K562 (cell line): ENCODE measurements around the gene IGLON5. TPM values are rescaled to one million over a fixed set of nuclear protein-coding genes. Genes with fewer than 3 reads are reported as not detected.

Experiments
- ZC3H11A ChIP-seq: IDR thresholded peaks from 2 replicates; pipeline ENCODE4 v1.6.1; 2012; ENCODE audit warnings: low read depth, low read length, improper control_type of control experiment
- ZNF197 ChIP-seq: fragments of 200-800 bp; sonication (Bioruptor generic); IDR thresholded peaks from 2 replicates; pipeline ENCODE4 v1.6.1; 2016; ENCODE audit warnings: low read depth, missing genetic modification characterization, missing compliant biosample characterization
- ZNF354B ChIP-seq: fragments of 250-450 bp; sonication (Bioruptor Pico); IDR thresholded peaks from 2 replicates; pipeline ENCODE4 v1.4.0; 2020
- polyA plus RNA-seq, 8 experiments: library from polyadenylated mRNA; depleted of rRNA in 4 of 8; stranded (reverse) in 5 of 8; unstranded in 3 of 8; fragments of >200 nt; fragmentation: Nextera tagmentation in 2 of 8; fragmentation: Illumina TruSeq in 1 of 8; extraction: Ambion mirVana in 2 of 8; extraction: Trizol in 1 of 8; gene quantifications; 2 replicates each; pipeline versions ENCODE4 v1.2.1 to v1.2.3, GENCODE V29; 2011 to 2014; ENCODE audit warnings: inconsistent platforms in 1 of 8, missing spikeins in 1 of 8
- total RNA-seq, 7 experiments: library from RNA; depleted of rRNA in 6 of 7; stranded (reverse); fragments of >200 nt in 6 of 7; fragmentation: Illumina TruSeq in 2 of 7; extraction: Trizol in 2 of 7; gene quantifications; 2 replicates each; pipeline versions ENCODE4 v1.2.1 to v1.2.3, GENCODE V29; 2011 to 2021; ENCODE audit warnings: low replicate concordance in 1 of 7
- TF ChIP-seq, protein P1 (sequence below), 2 experiments: fragments of 450-650 bp; IDR thresholded peaks; 2 replicates each; pipeline ENCODE4 v1.6.1; 2018; ENCODE audit warnings: mild to moderate bottlenecking in 2 of 2, low read depth in 1 of 2; ENCODE audit not compliant: partially characterized antibody in 2 of 2
- TF ChIP-seq, protein P2 (sequence below): fragments of 250-450 bp; sonication (Bioruptor Pico); IDR thresholded peaks from 2 replicates; pipeline ENCODE4 v1.8.0; 2021; ENCODE audit warnings: borderline replicate concordance, mild to moderate bottlenecking, moderate library complexity; ENCODE audit not compliant: poor library complexity, severe bottlenecking
- TF ChIP-seq, protein P3 (sequence below): sonication (generic); formaldehyde crosslinking; IDR thresholded peaks from 2 replicates; pipeline ENCODE4 v1.8.0; 2022; ENCODE audit warnings: mild to moderate bottlenecking, low read depth, missing genetic modification reagents
- TF ChIP-seq, protein P4 (sequence below), 2 experiments: fragments of 450-650 bp in 1 of 2; IDR thresholded peaks; 2 replicates each; pipeline ENCODE4 v1.6.1; 2011 to 2017; ENCODE audit warnings: low read depth in 2 of 2, antibody characterized with exemption in 1 of 2, borderline replicate concordance in 1 of 2, low read length in 1 of 2, mild to moderate bottlenecking in 1 of 2, mixed read lengths in 1 of 2; ENCODE audit not compliant: control insufficient read depth in 1 of 2

The IGLON5 gene
- total and polyA plus RNA-seq, 9 of the 15 experiments (the other 6 are each of a cell fraction or from before 2014, with no cell fraction given), result 0.03 to 0.22 (median 0.14) TPM; not detected in 2

DNA sequence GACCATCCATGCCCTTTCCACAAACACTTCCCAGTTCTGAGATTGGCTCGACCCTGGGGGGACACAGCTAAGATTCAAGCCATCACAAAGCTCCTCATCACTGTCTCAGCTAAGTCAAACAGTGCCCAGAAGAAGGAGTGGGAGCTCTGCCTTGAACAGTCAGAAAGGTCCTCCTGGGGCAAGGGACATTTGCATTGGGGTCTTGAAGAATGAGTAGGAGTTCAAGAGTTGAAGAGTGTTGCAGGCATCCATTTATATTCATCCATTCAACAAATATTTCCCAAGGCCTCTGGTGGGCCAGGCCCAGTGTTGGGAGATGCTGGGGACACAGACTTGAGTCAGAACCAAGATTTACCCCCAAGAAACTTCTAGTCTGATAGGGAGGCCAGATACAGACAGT lies 6.5 kb downstream of the IGLON5 start (continued):
- TF ChIP-seq, protein P1, sequence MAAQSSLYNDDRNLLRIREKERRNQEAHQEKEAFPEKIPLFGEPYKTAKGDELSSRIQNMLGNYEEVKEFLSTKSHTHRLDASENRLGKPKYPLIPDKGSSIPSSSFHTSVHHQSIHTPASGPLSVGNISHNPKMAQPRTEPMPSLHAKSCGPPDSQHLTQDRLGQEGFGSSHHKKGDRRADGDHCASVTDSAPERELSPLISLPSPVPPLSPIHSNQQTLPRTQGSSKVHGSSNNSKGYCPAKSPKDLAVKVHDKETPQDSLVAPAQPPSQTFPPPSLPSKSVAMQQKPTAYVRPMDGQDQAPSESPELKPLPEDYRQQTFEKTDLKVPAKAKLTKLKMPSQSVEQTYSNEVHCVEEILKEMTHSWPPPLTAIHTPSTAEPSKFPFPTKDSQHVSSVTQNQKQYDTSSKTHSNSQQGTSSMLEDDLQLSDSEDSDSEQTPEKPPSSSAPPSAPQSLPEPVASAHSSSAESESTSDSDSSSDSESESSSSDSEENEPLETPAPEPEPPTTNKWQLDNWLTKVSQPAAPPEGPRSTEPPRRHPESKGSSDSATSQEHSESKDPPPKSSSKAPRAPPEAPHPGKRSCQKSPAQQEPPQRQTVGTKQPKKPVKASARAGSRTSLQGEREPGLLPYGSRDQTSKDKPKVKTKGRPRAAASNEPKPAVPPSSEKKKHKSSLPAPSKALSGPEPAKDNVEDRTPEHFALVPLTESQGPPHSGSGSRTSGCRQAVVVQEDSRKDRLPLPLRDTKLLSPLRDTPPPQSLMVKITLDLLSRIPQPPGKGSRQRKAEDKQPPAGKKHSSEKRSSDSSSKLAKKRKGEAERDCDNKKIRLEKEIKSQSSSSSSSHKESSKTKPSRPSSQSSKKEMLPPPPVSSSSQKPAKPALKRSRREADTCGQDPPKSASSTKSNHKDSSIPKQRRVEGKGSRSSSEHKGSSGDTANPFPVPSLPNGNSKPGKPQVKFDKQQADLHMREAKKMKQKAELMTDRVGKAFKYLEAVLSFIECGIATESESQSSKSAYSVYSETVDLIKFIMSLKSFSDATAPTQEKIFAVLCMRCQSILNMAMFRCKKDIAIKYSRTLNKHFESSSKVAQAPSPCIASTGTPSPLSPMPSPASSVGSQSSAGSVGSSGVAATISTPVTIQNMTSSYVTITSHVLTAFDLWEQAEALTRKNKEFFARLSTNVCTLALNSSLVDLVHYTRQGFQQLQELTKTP (IDR thresholded peaks at IDR 0.05; ENCODE audit: low read depth in 1 of 2, partially characterized antibody in 2 of 2), result no peak
- TF ChIP-seq, protein P2, sequence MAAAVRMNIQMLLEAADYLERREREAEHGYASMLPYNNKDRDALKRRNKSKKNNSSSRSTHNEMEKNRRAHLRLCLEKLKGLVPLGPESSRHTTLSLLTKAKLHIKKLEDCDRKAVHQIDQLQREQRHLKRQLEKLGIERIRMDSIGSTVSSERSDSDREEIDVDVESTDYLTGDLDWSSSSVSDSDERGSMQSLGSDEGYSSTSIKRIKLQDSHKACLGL, result no peak
- TF ChIP-seq, protein P3, sequence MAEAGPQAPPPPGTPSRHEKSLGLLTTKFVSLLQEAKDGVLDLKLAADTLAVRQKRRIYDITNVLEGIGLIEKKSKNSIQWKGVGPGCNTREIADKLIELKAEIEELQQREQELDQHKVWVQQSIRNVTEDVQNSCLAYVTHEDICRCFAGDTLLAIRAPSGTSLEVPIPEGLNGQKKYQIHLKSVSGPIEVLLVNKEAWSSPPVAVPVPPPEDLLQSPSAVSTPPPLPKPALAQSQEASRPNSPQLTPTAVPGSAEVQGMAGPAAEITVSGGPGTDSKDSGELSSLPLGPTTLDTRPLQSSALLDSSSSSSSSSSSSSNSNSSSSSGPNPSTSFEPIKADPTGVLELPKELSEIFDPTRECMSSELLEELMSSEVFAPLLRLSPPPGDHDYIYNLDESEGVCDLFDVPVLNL (CRISPR knock-in tag), result no peak
- TF ChIP-seq, protein P4, sequence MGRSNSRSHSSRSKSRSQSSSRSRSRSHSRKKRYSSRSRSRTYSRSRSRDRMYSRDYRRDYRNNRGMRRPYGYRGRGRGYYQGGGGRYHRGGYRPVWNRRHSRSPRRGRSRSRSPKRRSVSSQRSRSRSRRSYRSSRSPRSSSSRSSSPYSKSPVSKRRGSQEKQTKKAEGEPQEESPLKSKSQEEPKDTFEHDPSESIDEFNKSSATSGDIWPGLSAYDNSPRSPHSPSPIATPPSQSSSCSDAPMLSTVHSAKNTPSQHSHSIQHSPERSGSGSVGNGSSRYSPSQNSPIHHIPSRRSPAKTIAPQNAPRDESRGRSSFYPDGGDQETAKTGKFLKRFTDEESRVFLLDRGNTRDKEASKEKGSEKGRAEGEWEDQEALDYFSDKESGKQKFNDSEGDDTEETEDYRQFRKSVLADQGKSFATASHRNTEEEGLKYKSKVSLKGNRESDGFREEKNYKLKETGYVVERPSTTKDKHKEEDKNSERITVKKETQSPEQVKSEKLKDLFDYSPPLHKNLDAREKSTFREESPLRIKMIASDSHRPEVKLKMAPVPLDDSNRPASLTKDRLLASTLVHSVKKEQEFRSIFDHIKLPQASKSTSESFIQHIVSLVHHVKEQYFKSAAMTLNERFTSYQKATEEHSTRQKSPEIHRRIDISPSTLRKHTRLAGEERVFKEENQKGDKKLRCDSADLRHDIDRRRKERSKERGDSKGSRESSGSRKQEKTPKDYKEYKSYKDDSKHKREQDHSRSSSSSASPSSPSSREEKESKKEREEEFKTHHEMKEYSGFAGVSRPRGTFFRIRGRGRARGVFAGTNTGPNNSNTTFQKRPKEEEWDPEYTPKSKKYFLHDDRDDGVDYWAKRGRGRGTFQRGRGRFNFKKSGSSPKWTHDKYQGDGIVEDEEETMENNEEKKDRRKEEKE (IDR thresholded peaks at IDR 0.05; ENCODE audit: borderline replicate concordance in 1 of 2, control insufficient read depth in 1 of 2, low read depth in 2 of 2, low read length in 1 of 2), result no peak
- TF ChIP-seq ZC3H11A (no peak), ZNF197 (CRISPR knock-in tag) (no peak), ZNF354B (CRISPR knock-in tag) (no peak)
- TF ChIP-seq, all 486 proteins: peak for 0
